Left ventricle myocardium inferior (tissue), 1 donor: ENCODE measurements around the gene SLC10A7. TPM values are rescaled to one million over a fixed set of nuclear protein-coding genes. Genes with fewer than 3 reads are reported as not detected.

Experiments
- DNase-seq: peaks from one replicate; pipeline ENCODE4 v3.0.0-alpha.2; 2020
- H3K27ac ChIP-seq: fragments of 200-600 bp; replicated peaks from 2 replicates; pipeline ENCODE4 v1.8.0; 2021
- H3K27me3 ChIP-seq: fragments of 200-600 bp; 2 replicates; pipeline ENCODE4 v1.8.0; 2021; ENCODE audit warnings: low read depth
- H3K36me3 ChIP-seq: fragments of 200-600 bp; 2 replicates; pipeline ENCODE4 v1.8.0; 2021
- H3K4me1 ChIP-seq: fragments of 200-600 bp; 2 replicates; pipeline ENCODE4 v1.8.0; 2021
- H3K4me3 ChIP-seq: fragments of 200-600 bp; 2 replicates; pipeline ENCODE4 v1.8.0; 2021; ENCODE audit warnings: mild to moderate bottlenecking, moderate library complexity
- H3K9me3 ChIP-seq: fragments of 200-600 bp; replicated peaks from 2 replicates; pipeline ENCODE4 v1.8.0; 2021
- intact Hi-C: fragments of 100-400 bp; cut with micrococcal nuclease; formaldehyde crosslinking; loops from one replicate; pipeline ENCODE4 v1.11.0; 2022
- total RNA-seq: library from RNA; stranded (reverse); fragmentation: NEBNext Ultra II Directional; extraction: Animal tissue kit (Norgen Biotek cat#: 25700); gene quantifications from one replicate; pipeline ENCODE4 v1.2.1, GENCODE V29; 2021
- TF ChIP-seq, protein P1 (sequence below): fragments of 200-600 bp; IDR thresholded peaks from 2 replicates; pipeline ENCODE4 v1.8.0; 2021; ENCODE audit warnings: antibody characterized with exemption, mild to moderate bottlenecking, borderline replicate concordance
- donor health status: DM: no; HTN: yes; CAD: no; lungs with severe emphysema.

Gene SLC10A7
- total RNA-seq, 1 donor from 2014 or later = 4.3 TPM

DNA sequence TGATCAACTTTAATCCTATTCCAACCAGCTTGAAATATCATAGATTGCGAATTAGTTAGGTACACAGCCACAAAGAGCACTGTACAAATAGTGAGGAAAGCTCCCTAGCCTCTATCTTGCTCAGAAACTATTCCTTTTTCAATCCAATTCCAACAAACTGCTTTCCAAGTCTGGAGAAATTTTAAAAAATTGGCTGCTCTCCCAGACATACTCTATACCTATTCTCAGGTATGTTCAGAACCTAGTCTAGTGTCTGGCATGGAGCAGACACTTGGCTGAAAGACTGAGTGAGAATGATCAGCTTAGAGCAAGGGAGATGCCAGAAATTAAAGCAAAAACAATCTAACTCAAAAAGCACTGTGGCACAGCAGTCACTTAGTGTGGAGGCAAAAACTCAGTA, 105.9 kb downstream of the SLC10A7 start:
- no peaks in the 10 kb centered on the region for H3K36me3 ChIP-seq
- DNase-seq = no peak
- H3K27me3 ChIP-seq = no peaks in the 10 kb centered on the region
- H3K4me1 ChIP-seq = no peaks in the 10 kb centered on the region
- TF ChIP-seq, protein P1, sequence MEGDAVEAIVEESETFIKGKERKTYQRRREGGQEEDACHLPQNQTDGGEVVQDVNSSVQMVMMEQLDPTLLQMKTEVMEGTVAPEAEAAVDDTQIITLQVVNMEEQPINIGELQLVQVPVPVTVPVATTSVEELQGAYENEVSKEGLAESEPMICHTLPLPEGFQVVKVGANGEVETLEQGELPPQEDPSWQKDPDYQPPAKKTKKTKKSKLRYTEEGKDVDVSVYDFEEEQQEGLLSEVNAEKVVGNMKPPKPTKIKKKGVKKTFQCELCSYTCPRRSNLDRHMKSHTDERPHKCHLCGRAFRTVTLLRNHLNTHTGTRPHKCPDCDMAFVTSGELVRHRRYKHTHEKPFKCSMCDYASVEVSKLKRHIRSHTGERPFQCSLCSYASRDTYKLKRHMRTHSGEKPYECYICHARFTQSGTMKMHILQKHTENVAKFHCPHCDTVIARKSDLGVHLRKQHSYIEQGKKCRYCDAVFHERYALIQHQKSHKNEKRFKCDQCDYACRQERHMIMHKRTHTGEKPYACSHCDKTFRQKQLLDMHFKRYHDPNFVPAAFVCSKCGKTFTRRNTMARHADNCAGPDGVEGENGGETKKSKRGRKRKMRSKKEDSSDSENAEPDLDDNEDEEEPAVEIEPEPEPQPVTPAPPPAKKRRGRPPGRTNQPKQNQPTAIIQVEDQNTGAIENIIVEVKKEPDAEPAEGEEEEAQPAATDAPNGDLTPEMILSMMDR = no peak
- H3K9me3 ChIP-seq = no peaks in the 10 kb centered on the region
- H3K4me3 ChIP-seq = no peak overlapping the region
- intact Hi-C loops = no loop called here
- H3K27ac ChIP-seq = no peak overlapping the region

GRCh38 chr4:146407669-146408084, 114.1 kb downstream of the SLC10A7 start:
- H3K4me1 ChIP-seq = peaks cover 3% of the 10 kb centered on the region
- no peak overlapping the region for H3K4me3 ChIP-seq
- no peaks in the 10 kb centered on the region for H3K36me3 ChIP-seq
- TF ChIP-seq, protein P1 = no peak
- no peak for DNase-seq
- H3K27ac ChIP-seq = peak overlapping the region; percentile 1
- intact Hi-C loops = no loop called here
- H3K9me3 ChIP-seq = no peaks in the 10 kb centered on the region
- no peaks in the 10 kb centered on the region for H3K27me3 ChIP-seq

- TF ChIP-seq, protein P1 = no peak
- no peak for DNase-seq
- no peaks in the 10 kb centered on the region for H3K9me3 ChIP-seq
- no peaks in the 10 kb centered on the region for H3K36me3 ChIP-seq
- no peak overlapping the region for H3K4me3 ChIP-seq
- H3K27ac ChIP-seq = no peak overlapping the region
- H3K4me1 ChIP-seq = peaks cover 3% of the 10 kb centered on the region
- no peaks in the 10 kb centered on the region for H3K27me3 ChIP-seq
- intact Hi-C loops = no loop called here
Observed at GRCh38 chr4:146407257-146407656, 114.5 kb downstream of the SLC10A7 start.

GRCh38 chr4:146401274-146401673, 120.5 kb downstream of the SLC10A7 start:
- TF ChIP-seq, protein P1 = no peak
- intact Hi-C loops = no loop called here
- Histone ChIP-seq H3K36me3 (no peaks in the 10 kb centered on the region), H3K4me1 (peaks cover 10% of the 10 kb centered on the region), H3K27ac (no peak overlapping the region), H3K4me3 (no peak overlapping the region), H3K27me3 (no peaks in the 10 kb centered on the region), H3K9me3 (no peaks in the 10 kb centered on the region)
- no peak for DNase-seq

- H3K27ac ChIP-seq = no peak overlapping the region
- intact Hi-C loops = no loop called here
- H3K4me1 ChIP-seq = peaks cover 10% of the 10 kb centered on the region
- no peaks in the 10 kb centered on the region for H3K9me3 ChIP-seq
- H3K4me3 ChIP-seq = no peak overlapping the region
- TF ChIP-seq, protein P1 = no peak
- H3K27me3 ChIP-seq = no peaks in the 10 kb centered on the region
- DNase-seq = no peak
- no peaks in the 10 kb centered on the region for H3K36me3 ChIP-seq
Observed at GRCh38 chr4:146398896-146399445, 122.8 kb downstream of the SLC10A7 start.
